Embryonic facial prominence (tissue), 1 donor: Measurements from ENCODE around the gene TEF.
"Not testable (repeated sequence)": the region's sequence is repeated elsewhere in the genome, so short reads cannot be mapped to it uniquely, and the experiment has no call there.

Experiments used
- DNase-seq: peaks from one replicate; pipeline ENCODE4 v3.0.0-alpha.2; 2016; ENCODE audit errors: extremely low spot score

The TEF gene

GRCh38 chr22:41382098-41382578 is 396 bp downstream of the TEF start:
- DNase-seq = no peak

GRCh38 chr22:41382610-41383009 is 868 bp downstream of the TEF start:
- no peak for DNase-seq

- DNase-seq = no peak
Observed at GRCh38 chr22:41383085-41383484, 1.3 kb downstream of the TEF start.

- no peak for DNase-seq
Observed at GRCh38 chr22:41384128-41384527, 2.4 kb downstream of the TEF start.

GRCh38 chr22:41387341-41387740 is 5.6 kb downstream of the TEF start:
- no peak for DNase-seq

- no peak for DNase-seq
Observed at GRCh38 chr22:41394012-41394356, 12.2 kb downstream of the TEF start.

GRCh38 chr22:41395531-41396240 is 13.9 kb downstream of the TEF start:
- DNase-seq = no peak

- DNase-seq = no peak
Observed at GRCh38 chr22:41397143-41397811, 15.5 kb downstream of the TEF start.

GRCh38 chr22:41398921-41399320 is 17.2 kb downstream of the TEF start:
- DNase-seq = no peak

GRCh38 chr22:41401781-41402648 is 20.3 kb downstream of the TEF start:
- no peak for DNase-seq

- DNase-seq = not testable (repeated sequence)
Observed at GRCh38 chr22:41402851-41403250, 21.1 kb downstream of the TEF start.

- peak; percentile 43 for DNase-seq
Observed at GRCh38 chr22:41403532-41404318, 22.0 kb downstream of the TEF start.

GRCh38 chr22:41405588-41405987 is 23.8 kb downstream of the TEF start:
- no peak for DNase-seq

GRCh38 chr22:41406410-41406809 is 24.7 kb downstream of the TEF start:
- no peak for DNase-seq

GRCh38 chr22:41407433-41407832 is 25.7 kb downstream of the TEF start:
- no peak for DNase-seq

GRCh38 chr22:41408665-41409064 is 26.9 kb downstream of the TEF start:
- no peak for DNase-seq

GRCh38 chr22:41410311-41410751 is 28.6 kb downstream of the TEF start:
- DNase-seq = no peak

- no peak for DNase-seq
Observed at GRCh38 chr22:41411021-41411851, 29.5 kb downstream of the TEF start.

GRCh38 chr22:41415554-41415953 is 33.8 kb downstream of the TEF start:
- no peak for DNase-seq

GRCh38 chr22:41417622-41418390 is 36.1 kb downstream of the TEF start:
- no peak for DNase-seq
